Skin of body (tissue), 2 donors: ENCODE results near the gene CORIN. TPM values are rescaled to one million over a fixed set of nuclear protein-coding genes. Genes with fewer than 3 reads are reported as not detected.
"Not testable (repeated sequence)": the region's sequence is repeated elsewhere in the genome, so short reads cannot be mapped to it uniquely, and the experiment has no call there.

Experiments used
- DNase-seq: peaks from one replicate; lab custom pipeline; 2025; lab: John Stamatoyannopoulos, UW
- total RNA-seq: library from RNA; depleted of rRNA; stranded (reverse); fragments of >200 nt; gene quantifications from one replicate; pipeline ENCODE4 v1.2.3, GENCODE V29; 2014

The CORIN gene
- total RNA-seq, 1 donor from 2014 or later = 11.8 TPM

DNA sequence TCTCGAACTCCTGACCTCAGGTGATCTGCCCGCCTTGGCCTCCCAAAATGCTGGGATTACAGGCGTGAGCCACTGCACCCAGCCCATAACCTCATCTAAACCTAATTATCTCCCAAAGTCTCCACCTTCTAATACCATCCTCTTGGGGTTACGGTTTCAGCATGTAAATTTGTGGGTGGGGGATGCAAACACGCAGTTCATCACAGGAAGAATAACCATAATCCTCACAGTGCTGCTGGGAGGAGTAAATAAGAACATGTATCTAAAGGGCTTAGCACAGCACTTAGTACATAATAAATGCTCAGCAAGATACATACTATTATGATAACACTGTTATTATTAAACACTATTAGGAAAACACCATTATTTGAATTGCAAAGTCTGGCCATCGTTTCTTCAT, 116.4 kb downstream of the CORIN start:
- no peak for DNase-seq

DNA sequence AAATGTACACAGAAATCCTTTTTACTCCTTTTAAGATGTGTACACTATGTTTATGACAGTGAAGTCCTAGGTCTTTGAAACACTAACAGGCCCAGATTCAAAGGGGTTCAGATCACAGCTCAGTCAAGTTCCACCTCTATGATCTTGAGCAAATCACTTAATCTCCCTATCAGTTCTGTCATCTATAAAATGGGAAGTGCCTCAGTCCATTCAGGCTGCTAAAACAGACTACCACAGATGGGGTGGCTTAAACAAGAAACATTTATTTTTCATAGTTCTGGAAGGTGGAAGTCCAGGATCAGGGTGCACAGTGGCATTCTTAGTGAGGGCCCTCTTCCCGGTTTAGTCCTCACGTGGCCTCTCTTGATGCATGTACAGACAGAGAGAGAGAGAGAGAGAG, 117.1 kb downstream of the CORIN start:
- DNase-seq = no peak

DNA sequence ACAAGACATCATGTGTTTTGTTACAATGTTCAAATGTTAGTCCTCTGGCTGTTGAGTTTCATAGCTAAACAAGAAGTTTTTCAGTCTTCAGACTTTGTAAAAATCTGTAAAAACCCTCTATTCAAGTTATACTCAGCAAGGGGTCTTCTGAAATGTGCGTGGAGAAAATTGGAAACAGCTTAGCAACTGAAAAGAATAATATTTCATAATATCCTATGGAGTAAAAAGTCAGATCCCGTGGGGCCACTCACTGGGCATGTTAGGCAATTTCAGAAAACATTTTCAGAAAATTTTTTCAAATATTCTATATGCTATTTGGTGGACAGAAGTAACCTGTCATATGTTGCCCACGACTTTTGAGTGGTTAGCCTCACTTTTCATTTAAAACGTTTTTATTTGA, 118.3 kb downstream of the CORIN start:
- DNase-seq = no peak

DNA sequence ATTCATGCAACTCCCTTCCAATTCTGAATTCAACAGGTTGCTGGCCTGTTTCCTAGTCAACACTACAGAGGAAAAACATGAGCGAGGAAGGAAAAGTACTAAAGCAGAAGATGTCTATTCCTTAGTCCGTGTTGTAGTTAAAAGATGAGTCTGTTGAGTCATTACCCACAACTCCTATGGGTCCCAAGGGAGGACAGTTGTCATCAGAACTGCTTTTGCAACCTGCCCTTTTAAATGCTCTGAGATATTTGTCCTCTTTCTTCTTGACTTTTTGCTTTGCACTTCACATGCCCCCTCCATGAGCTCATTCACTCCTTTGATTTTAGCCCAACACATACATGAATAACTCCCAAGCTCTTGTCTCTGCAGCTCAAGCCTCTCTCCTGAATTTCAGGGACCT, 119.2 kb downstream of the CORIN start:
- no peak for DNase-seq

DNA sequence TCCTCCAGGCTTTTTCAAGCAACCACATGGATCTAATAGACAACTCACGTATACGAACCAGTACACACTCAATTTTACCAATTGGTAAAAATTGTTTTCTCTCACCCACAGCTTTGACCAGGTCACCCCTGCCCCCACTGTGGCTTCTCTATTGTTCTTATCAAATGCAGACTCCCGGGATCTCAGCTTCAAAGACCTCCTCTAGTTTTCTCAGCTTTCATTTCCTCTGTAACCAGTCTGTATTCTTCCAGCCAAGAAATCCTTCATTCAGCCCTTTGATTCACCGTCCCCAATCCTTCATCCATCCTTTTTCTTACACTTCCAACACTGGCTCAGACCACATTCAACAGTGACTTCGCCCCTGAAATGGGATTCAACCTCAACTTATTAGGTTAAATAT, 120.7 kb downstream of the CORIN start:
- no peak for DNase-seq

DNA sequence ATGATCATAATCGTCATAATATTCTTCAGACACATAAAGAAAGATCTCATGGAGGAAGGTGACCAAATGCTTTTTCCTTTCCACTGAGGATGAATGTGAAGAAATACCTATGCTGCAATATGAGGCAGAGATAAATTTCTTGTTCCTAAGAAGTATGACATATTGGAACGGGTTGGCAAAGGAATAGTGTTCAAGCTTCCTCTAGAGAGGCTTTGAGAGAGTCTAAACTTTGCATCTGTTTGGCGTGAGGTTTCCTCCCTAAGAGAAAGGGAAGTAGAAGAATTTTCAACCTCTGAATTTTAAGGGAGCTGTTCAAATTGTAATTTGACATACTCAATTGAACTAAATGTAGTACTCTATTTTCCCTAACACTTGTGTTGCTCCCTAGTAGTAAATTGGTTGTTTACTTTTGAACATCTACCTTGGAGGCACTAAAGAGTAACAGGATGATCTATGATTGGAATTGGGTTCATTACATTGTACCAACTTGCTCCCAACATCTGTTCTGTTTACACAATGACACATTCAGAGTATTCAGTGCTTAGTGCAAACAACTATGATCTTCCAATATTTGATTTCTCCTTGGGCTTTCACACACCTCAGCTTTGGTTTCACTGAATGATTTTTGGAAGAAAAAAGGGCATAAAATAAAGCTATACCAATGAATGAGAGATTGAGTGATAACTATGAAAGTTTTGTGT, 122.0 kb downstream of the CORIN start:
- DNase-seq = no peak

DNA sequence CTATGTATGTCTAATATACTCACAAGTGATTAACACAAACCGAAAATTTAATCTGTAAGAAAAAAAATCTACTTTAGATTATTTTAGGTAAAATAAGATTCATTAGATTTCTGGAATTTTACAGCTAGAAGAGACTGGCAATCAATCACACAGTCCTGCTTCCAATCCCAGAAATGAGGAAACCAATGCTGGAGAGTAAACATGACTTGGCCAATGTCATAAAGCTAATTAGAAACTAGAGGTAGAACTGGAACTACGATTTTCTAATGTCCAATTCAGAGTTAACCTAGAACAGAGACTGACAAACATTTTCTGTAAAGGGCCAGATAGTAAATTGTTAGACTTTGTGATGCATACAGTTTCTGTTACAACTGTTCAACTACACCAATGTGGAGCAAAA, 123.6 kb downstream of the CORIN start:
- DNase-seq = no peak

DNA sequence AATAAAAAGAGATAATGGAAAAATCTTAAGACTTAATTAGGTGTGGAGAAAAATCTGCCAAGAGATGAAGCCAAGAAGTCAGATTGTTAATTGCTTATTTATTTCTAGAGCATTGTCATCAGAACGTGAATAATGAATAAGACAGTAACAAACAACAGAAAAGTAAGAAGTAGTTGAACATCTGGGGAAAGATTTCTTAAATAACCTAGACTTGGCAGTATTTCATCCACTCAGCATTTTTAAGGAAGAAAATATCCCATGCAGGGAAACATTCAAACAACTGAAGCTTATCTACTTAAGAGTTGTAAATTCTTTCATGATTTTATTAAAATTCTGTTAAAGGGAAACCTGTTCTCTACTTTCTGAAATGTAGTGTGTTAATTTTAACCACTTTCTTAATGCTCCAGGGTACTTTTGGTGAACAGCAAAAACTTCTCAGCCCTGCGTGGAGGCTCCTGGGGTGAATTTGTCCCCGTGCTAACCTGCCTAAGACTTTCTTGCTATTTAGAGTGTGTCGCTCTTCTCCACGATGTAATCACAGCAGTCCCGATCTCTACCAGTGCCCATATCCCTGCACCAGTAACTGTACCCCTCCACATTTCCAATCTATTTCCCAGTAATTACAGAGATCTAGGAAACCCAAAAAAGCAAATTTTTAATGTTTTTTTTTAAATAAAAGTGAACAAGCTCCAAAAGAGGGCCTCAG, 124.6 kb downstream of the CORIN start:
- DNase-seq = peak; percentile 13

DNA sequence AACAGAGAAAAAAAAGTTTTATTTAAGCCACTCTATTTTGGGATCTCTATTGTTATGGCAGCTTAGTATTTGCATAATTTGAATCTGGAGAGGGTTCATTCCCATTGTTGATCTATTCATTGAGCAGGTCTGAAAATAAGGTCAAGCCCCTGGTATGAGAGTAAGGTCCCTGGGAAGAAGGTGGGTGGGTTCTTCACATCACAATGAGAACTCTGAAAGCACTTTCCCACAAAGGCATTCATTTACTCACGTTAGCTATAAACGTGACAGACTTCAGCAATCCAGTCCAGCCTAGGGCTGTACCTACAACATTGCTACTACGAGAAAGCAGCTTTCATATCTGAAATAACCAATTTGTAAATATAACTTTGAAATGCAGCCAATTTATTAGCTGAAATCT, 126.2 kb downstream of the CORIN start:
- DNase-seq = no peak

DNA sequence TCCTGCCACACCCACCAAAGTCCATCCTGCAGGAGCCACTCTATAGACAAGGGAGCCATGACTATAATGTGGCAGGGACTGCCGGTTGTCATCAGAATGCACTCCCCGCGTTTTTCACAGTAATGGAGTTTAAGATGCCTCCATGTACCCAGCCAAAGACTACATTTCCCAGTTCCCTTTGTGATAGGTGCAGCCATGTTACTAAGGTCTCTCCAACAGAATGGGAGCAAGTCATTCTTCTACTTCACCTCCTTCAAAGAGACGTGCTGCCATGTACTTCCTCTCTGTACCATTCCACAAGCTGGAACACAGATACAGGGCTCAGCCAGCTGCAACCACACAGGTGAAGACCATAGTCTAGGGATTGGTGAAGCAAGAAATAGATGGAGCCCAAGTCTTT, 126.7 kb downstream of the CORIN start:
- DNase-seq = no peak

DNA sequence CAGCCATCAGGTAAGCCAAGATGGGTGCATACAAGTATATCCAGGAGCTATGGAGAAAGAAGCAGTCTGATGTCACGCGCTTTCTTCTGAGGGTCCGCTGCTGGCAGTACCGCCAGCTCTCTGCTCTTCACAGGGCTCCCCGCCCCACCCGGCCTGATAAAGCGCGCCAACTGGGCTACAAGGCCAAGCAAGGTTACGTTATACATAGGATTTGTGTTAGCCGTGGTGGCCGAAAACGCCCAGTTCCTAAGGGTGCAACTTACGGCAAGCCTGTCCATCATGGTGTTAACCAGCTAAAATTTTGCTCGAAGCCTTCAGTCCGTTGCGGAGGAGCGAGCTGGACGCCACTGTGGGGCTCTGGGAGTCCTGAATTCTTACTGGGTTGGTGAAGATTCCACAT, 131.5 kb downstream of the CORIN start:
- not testable (repeated sequence) for DNase-seq

DNA sequence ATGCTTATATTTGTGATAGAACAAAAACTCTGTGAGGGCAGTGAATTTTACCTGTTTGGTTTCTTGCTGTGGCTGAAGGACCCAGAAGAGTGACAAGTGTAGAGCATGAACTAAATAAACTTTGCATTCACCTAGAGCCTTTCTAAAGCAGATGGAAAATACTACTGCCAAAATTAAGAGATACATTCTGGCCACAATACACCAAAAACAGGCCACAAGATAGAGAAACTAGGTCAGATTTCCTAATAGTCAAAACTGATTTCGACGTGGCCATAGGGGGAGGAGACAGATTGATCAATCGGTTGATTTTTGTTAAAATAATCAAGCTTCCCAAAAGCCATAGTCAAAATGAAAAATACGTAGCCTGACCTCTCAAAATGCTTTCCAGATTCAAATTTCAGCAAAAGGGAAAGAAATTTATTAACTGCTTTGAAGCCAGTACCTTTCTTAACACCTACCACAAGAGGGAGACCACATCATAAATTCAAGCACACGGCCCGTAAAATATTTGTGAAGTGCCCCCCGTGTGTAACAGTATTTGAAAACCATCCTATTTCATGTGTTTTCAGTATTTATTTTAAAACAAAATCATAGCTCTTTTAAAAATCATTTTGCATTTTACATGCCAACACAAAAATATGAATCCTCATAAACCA, 132.4 kb downstream of the CORIN start:
- no peak for DNase-seq

DNA sequence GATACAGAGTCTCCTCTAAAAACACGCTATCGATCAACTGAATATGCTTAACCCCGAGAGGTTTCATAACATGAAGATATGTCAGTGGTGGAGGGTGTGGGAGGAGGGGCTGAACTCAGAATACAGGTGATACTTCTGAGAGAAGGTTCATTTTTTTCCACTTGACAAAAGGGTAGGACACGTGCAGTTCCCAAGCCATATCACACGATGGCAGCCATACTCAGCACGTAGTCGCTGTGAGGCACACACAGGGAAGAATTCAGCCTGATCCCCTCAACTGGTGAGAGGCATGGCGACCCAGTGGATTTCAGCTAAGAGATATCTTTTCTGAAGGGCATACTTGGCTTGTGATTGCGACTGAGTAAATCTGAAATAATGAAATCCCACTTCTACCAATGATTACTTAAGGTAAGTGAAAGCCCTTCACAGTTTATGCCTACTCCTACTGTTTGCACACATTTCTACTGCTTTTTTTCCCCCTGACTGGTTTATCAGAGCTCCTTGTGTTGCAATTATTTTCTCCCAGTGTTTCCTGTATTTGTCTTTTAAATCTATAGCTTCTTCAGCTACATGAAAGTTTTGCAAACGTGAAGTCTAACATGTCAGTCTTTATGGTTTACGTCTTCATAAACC, 133.1 kb downstream of the CORIN start:
- peak; percentile 43 for DNase-seq

DNA sequence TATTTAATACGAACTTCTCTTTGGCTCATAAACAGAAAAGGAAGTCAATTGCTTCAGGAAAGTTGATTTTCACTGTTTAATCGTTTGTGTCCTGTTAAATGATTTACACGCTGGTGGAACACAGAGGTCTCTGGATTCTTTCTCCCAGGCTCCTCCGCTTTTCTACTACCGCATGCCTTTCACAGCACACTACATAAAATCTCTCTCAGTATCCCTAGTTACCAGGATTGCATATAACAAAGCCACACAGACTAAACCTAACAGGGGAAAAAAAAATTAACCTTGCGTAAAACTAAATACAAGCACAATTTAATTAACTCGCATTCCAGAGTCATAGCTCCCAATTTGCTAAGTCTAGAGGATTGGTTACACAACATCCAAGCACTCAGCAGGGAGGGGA, 133.9 kb downstream of the CORIN start:
- no peak for DNase-seq

DNA sequence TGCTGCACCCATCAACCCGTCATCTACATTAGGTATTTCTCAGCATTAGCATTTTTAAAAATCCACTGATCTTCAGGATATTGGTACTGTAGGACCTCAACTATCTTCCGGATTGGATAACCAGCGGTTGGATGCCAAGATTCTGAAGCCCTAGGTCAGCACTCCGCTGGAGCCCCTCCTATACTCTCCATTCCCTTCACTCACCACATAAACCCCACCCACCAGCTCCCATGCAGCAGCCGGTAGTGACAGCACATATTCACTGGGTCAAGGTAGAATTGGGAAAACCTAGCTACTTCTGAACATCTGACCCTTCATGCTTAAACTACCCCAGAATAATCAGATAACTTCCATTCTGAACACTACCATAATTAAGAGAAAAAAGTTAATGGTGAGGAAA, 134.9 kb downstream of the CORIN start:
- DNase-seq = no peak

DNA sequence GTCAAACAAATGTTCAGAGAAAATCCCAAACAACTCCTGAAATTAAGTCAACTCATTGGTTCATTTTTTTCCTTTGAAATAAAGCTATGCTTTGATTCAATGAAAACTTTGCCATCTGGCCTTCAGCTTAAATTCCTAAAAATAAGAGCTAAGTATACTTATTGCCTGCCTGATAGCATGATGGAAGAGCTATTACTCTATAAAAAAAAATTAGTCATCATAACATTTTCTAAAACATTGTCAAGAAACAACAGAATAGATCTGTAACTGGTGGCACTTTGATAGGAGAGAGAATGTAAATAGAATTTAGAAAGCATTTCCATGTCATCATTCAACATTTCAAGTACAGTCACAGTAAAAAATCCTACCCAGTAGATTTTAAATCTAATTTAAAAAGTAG, 136.6 kb downstream of the CORIN start:
- no peak for DNase-seq

DNA sequence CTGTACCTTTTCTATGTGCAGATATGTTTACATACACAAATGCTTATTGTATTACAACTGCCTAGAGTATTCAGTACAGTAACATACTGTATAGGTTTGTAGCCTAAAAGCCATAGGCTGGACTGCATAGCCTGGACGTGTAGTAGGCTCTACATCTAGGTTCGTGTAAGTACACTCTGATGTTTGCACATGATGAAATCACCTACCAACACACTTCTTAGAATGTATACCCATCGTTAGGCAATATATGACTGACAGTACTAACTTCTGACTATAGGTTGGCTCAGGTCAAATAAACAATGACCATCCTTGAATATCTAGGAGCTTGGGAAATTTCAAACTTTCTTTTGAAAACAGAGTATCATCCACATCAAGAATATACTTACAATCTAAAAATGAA, 139.0 kb downstream of the CORIN start:
- no peak for DNase-seq

DNA sequence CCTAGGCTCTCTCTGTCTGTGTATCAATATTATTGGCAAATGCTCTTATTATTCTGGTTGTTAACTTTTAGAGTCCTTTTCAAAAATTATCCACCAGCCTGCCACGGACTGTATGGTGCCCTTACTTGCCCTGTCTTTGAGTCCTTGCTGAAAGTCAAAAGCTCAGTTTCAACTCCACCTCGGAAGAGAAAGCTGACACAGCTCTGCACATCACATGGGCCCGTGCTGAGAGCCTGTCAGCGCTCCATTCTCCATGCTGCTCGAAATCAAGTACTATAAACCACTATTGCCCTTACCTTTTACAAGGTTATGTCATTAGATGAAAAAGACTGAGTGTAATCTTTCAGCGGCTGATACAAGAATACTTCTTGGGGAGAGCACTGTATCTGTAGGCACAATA, 141.0 kb downstream of the CORIN start:
- no peak for DNase-seq

DNA sequence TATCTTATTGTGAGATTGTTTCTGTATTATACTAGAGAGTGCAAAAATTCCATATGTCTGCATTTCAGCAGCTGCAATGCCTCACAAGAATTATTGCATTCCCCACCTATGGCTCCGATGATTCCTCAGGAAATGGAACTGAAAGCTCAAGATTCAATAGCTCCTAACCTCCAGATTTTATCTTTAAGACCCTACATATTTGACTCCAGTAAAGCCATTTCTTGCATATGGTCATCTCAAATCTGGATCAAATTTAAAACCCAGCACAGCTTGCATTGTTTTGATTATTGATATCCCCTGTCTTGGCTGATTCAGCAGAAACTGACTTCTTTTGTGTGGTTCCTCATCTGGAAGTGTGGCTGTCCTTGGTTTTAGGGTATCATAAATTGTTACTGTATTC, 142.6 kb downstream of the CORIN start:
- DNase-seq = no peak

DNA sequence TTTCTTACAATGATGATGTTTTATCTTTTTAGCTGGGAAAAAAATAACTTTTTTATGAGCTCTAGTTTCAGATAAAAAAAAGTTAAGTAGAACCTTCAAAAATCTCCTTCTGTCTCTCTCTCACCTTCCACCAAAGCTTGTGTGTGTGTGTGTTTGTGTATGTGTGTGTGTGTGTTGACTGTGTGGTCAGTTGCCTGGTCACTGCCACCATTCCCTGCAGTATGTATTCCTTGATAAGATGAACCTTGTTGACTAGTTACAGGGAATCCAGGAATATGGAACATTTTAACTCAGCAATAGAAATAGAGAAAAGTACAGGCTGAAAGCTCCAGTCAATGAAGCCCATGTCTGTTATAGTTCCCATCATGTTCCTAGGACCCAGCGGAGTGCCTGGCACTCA, 143.5 kb downstream of the CORIN start:
- no peak for DNase-seq

DNA sequence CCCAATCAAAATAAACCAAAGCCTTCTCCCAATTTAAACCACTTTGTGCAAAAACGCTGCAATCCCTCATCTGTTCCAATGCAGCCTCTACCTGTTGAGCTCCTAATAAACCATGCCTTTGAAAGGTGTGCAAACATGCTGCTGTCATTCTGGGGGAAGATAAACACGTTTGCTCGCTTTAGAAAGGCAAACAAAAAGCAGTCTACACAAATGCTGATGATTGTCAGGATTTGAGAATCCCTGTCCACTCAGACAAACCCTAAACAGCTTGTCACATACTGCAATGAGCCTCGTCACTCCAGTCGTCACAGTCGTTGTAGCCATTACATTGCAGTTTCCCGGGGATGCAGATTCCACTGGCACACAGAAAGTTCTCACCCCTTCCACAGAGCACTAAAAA, 145.2 kb downstream of the CORIN start:
- DNase-seq = no peak

DNA sequence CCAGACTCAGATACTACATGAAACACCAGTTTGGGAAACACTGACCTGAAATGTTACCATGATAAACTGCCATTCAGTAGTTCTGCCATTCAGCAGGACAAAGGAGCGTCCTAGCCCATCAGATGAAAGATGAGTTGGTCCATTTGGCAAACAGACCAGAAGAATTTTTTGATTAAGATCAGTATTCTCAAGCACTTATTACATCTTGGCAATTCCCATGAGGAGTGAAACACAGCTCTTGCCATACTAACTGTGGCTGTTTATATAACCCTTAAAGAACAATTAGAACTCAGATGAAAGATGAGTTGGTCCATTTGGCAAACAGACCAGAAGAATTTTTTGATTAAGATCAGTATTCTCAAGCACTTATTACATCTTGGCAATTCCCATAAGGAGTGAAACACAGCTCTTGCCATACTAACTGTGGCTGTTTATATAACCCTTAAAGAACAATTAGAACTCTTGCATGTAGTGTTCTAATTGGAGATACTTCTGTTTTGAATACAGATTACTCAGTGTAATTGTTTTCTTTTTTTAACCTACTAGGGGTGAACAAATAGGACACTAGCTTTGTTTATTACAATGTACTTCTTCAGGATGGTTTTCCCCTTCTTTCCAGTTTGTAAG, 146.0 kb downstream of the CORIN start:
- not testable (repeated sequence) for DNase-seq
